Hepatocyte (in vitro differentiated cells): ENCODE data around the gene ALKBH4. TPM values are rescaled to one million over a fixed set of nuclear protein-coding genes. Genes with fewer than 3 reads are reported as not detected.
A peak's percentile ranks its signal among the peaks of the same experiment; 100 is the strongest.

Experiments
- DNase-seq: peaks from one replicate; pipeline ENCODE4 v3.0.0-alpha.2; 2016; ENCODE audit warnings: low spot score
- H2AFZ ChIP-seq: fragments of 200-600 bp; sonication (generic); 2 replicates; pipeline ENCODE4 v1.6.0; 2016; ENCODE audit warnings: antibody characterized with exemption, mild to moderate bottlenecking
- H3K27ac ChIP-seq: fragments of 200-600 bp; sonication (generic); 2 replicates; pipeline ENCODE4 v1.5.1; 2016; ENCODE audit warnings: mild to moderate bottlenecking
- H3K27me3 ChIP-seq: fragments of 200-600 bp; sonication (generic); 2 replicates; pipeline ENCODE4 v1.6.1; 2016
- H3K36me3 ChIP-seq: fragments of 200-600 bp; sonication (generic); replicated peaks from 2 replicates; pipeline ENCODE4 v1.5.1; 2016; ENCODE audit warnings: low read depth; ENCODE audit not compliant: insufficient read depth
- H3K4me1 ChIP-seq: fragments of 200-600 bp; sonication (generic); 2 replicates; pipeline ENCODE4 v1.5.1; 2016; ENCODE audit warnings: mild to moderate bottlenecking, moderate library complexity; ENCODE audit not compliant: insufficient read depth
- H3K4me2 ChIP-seq: fragments of 200-600 bp; sonication (generic); 2 replicates; pipeline ENCODE4 v1.6.0; 2016
- H3K4me3 ChIP-seq: fragments of 200-600 bp; sonication (generic); 2 replicates; pipeline ENCODE4 v1.5.1; 2016; ENCODE audit warnings: mild to moderate bottlenecking
- H3K79me2 ChIP-seq: fragments of 200-600 bp; sonication (generic); 2 replicates; pipeline ENCODE4 v1.6.0; 2017; ENCODE audit warnings: mild to moderate bottlenecking
- H3K9me2 ChIP-seq: fragments of 200-600 bp; sonication (generic); replicated peaks from 2 replicates; pipeline ENCODE4 v1.6.0; 2017; ENCODE audit warnings: mild to moderate bottlenecking; ENCODE audit not compliant: insufficient read depth
- H3K9me3 ChIP-seq: fragments of 200-600 bp; sonication (generic); 2 replicates; pipeline ENCODE4 v1.5.1; 2016; ENCODE audit warnings: low read depth, mild to moderate bottlenecking
- H4K20me1 ChIP-seq: fragments of 200-600 bp; sonication (generic); 2 replicates; pipeline ENCODE4 v1.6.0; 2016; ENCODE audit warnings: mild to moderate bottlenecking; ENCODE audit not compliant: insufficient read depth, poor library complexity, severe bottlenecking
- EZH2 ChIP-seq: fragments of 200-600 bp; sonication (generic); IDR thresholded peaks from 2 replicates; pipeline ENCODE4 v1.6.1; 2016; ENCODE audit warnings: antibody characterized with exemption, mild to moderate bottlenecking, borderline replicate concordance
- EZH2phosphoT487 ChIP-seq: fragments of 200-600 bp; sonication (generic); IDR thresholded peaks from one replicate; pipeline ENCODE4 v1.6.1; 2018; ENCODE audit warnings: antibody characterized with exemption, mild to moderate bottlenecking, low read depth, moderate library complexity; ENCODE audit not compliant: unreplicated experiment, severe bottlenecking
- WGBS: methylation state at CpG from one replicate; pipeline ENCODE4 v1.1.6; 2016; ENCODE audit warnings: low lambda C conversion rate; ENCODE audit errors: missing lambda C conversion rate; 5-methylcytosine and 5-hydroxymethylcytosine counted together
- polyA plus RNA-seq: library from polyadenylated mRNA; unstranded; fragments of >200 nt; fragmentation: Nextera tagmentation; extraction: Ambion mirVana; gene quantifications from 2 replicates; pipeline ENCODE4 v1.2.1, GENCODE V29; 2016
- total RNA-seq: library from RNA; depleted of rRNA; stranded (reverse); fragments of >200 nt; gene quantifications from 2 replicates; pipeline ENCODE4 v1.2.3, GENCODE V29; 2014
- TF ChIP-seq, protein P1 (sequence below): fragments of 200-600 bp; sonication (generic); IDR thresholded peaks from 2 replicates; pipeline ENCODE4 v1.5.1; 2016; ENCODE audit warnings: antibody characterized with exemption, mild to moderate bottlenecking; ENCODE audit not compliant: poor library complexity

Gene ALKBH4
- total and polyA plus RNA-seq, 2 experiments from 2014 or later, result 13.3 to 15.8 TPM

DNA sequence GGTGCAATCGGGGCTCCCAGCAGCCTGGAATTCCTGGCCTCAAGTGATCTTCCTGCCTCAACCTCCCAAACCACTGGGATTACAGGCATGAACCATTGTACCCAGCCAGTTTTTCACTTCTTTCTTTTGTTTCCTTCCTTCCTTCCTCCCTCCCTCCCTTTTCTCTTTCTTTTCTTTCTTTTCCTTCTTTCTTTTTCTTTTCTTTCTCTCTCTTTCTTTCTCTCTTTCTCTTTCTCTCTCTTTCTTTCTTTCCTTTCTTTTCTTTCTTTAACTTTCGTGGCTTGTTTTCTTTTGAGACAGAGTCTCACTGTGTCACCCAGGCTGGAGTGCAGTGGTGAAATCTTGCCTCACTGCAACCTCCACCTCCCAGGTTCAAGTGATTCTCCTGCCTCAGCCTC lies 19.0 kb downstream of the ALKBH4 start:
- no peaks in the 10 kb centered on the region for H3K36me3 ChIP-seq
- H3K9me3 ChIP-seq, result no peaks in the 10 kb centered on the region
- H3K27ac ChIP-seq, result no peak overlapping the region
- H4K20me1 ChIP-seq, result no peaks in the 10 kb centered on the region
- H3K27me3 ChIP-seq, result no peaks in the 10 kb centered on the region
- H3K79me2 ChIP-seq, result no peaks in the 10 kb centered on the region
- TF ChIP-seq EZH2phosphoT487 (no peak), EZH2 (no peak)
- TF ChIP-seq, protein P1, sequence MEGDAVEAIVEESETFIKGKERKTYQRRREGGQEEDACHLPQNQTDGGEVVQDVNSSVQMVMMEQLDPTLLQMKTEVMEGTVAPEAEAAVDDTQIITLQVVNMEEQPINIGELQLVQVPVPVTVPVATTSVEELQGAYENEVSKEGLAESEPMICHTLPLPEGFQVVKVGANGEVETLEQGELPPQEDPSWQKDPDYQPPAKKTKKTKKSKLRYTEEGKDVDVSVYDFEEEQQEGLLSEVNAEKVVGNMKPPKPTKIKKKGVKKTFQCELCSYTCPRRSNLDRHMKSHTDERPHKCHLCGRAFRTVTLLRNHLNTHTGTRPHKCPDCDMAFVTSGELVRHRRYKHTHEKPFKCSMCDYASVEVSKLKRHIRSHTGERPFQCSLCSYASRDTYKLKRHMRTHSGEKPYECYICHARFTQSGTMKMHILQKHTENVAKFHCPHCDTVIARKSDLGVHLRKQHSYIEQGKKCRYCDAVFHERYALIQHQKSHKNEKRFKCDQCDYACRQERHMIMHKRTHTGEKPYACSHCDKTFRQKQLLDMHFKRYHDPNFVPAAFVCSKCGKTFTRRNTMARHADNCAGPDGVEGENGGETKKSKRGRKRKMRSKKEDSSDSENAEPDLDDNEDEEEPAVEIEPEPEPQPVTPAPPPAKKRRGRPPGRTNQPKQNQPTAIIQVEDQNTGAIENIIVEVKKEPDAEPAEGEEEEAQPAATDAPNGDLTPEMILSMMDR, result no peak
- no peaks in the 10 kb centered on the region for H3K9me2 ChIP-seq
- no peak for DNase-seq
- H3K4me1 ChIP-seq, result no peaks in the 10 kb centered on the region
- no peak overlapping the region for H3K4me3 ChIP-seq
- WGBS, result 100% methylated on average over 2 of the region's 2 CpGs
- no peak overlapping the region for H3K4me2 ChIP-seq
- no peak overlapping the region for H2AFZ ChIP-seq

DNA sequence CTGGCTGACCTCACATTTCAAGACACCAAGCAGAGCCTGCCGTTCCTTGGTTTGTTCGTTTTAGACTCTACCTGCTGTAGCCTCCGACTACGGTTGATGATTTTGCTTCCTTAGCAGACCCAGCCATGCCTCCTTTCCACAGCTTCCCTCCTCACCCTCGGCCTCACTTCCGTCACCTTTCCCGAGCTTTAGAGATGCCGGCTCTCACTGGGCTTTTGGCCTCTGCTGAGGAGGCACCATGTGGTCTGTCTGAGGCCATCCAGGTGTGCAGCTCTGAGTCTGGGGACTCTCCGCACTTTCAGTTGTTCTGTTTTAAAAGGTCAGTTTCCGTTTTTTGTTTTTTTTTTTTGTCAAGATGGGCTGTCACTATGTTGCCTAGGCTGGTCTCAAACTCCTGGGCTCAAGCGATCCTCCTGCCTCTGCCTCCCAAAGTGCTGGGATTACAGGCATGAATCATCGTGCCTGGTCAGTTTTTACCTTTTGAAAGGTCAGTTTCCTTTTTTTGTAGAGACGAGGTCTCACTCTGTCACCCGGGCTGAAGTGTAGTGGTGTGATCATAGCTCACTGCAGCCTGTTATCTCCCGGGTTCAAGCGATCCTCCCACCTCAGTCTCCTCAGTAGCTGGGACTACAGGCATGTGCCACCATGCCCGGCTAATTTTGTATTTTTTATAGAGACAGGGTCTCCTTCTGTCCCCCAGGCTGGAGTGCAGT lies 19.5 kb downstream of the ALKBH4 start:
- Histone ChIP-seq H3K9me3 (no peaks in the 10 kb centered on the region), H3K9me2 (no peaks in the 10 kb centered on the region), H3K27me3 (no peaks in the 10 kb centered on the region), H3K27ac (no peak overlapping the region), H3K79me2 (no peaks in the 10 kb centered on the region), H3K4me3 (no peak overlapping the region), H2AFZ (no peak overlapping the region), H3K4me2 (no peak overlapping the region), H3K36me3 (no peaks in the 10 kb centered on the region), H3K4me1 (no peaks in the 10 kb centered on the region), H4K20me1 (no peaks in the 10 kb centered on the region)
- TF ChIP-seq EZH2phosphoT487, result no peak
- no peak for TF ChIP-seq EZH2
- TF ChIP-seq, protein P1, result no peak
- 93% methylated on average over 17 of the region's 17 CpGs for WGBS
- no peak for DNase-seq

DNA sequence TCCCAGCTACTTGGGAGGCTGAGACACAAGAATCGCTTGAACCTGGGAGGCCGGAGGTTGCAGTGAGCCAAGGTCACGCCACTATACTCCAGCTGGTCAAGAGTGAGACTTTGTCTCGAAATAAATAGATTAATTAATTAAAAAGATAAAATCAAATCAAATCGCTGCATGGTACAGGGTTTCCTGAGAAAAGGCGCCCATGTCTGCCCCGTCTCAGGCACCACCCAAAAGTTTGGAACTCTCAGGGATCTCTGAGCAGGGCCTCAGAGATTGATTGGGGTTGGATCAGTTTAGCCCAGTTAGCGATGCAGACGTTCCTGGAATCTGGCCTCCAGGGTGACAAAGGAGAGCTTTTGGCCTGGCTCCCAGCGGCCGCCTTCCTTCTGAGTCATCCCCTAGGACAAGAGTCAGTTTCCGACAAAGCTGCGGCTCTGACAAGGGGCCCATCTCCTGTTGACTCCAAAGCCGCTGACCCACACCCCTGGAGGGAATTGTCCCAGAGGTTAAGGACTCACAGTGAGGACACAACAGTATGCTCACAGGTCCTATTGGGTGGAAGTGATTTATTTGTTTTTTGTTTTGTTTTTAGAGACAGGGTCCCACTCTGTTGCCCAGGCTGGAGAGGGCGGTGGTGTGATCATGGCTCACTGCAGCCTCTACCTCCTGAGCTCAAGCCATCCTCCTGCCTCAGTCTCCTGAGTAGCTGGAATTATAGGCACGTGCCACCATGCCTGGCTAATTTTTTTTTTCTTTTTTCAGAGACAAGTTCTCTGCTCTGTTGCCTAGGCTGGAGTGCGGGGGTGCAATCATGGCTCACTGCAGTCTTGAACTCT lies 24.5 kb downstream of the ALKBH4 start:
- Histone ChIP-seq H3K36me3 (no peaks in the 10 kb centered on the region), H2AFZ (no peak overlapping the region), H3K9me2 (no peaks in the 10 kb centered on the region), H3K4me3 (no peak overlapping the region), H4K20me1 (no peaks in the 10 kb centered on the region), H3K79me2 (no peaks in the 10 kb centered on the region), H3K27me3 (no peaks in the 10 kb centered on the region), H3K4me1 (no peaks in the 10 kb centered on the region), H3K9me3 (no peaks in the 10 kb centered on the region), H3K4me2 (no peak overlapping the region), H3K27ac (no peak overlapping the region)
- WGBS, result 78% methylated on average over 17 of the region's 17 CpGs
- TF ChIP-seq EZH2 (no peak), EZH2phosphoT487 (no peak)
- TF ChIP-seq, protein P1, result no peak
- DNase-seq, result peak; percentile 49
